ENCODE results near the gene TRMT10A. TPM values are rescaled to one million over a fixed set of nuclear protein-coding genes. Genes with fewer than 3 reads are reported as not detected.

Gene TRMT10A
- total RNA-seq, 1 experiment from 2014 or later, result 7.4 TPM

DNA sequence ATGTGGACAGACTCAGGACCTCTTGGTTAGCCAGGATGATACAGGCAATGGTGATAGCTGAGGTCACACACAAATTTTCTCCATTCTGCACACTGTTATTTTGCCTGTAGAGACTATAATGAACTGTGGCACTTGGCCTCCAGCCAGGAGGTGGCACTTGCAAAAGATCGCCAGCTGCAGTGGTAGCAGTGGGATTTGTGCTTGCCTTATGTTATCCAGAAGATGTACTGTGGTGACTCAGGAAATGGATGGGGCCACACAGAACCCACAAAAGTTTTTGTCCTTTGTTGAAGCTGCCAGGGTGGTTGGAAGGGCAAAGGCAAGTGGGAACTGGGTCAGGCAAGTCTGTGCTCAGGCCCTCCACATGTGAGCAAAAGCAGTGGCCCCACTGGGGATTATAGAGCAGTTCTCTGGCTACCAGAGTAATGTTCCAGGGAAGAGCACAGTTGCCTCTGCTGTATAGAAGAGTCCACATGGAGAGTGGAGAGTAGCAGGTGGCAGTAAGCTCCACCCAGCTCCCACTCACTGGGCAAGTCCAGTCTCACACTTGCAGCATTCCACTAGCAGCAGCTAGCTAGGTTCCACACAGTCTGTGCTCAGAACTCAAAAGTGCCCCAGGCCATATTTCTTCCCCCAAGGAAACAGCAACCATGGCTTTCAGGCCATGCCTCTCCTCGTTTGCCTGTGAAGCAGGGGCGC lies 58.9 kb downstream of the TRMT10A start:
- BruUV-seq (replicated peaks), result no TSS peak

More for the DNA sequence above, 58.9 kb downstream of the TRMT10A start:
- no peak overlapping the region for H3K9ac ChIP-seq (ENCODE audit: low read length)
- no peaks in the 10 kb centered on the region for H3K9me2 ChIP-seq (ENCODE audit: insufficient read depth)
- ChIA-PET CTCF (no interaction called here), POLR2A (no interaction called here), RAD21 (ENCODE audit: low non-redundant PET in 1 of 2, low total read pairs in 2 of 2, uncharacterized antibody in 2 of 2, unreplicated experiment in 2 of 2) (no interaction called here)
- no peaks in the 10 kb centered on the region for H3K79me2 ChIP-seq (ENCODE audit: insufficient read depth, low read length)
- H3K36me3 ChIP-seq (ENCODE audit: control insufficient read depth in 1 of 2, insufficient read depth in 2 of 2, low read length in 2 of 2), result no peaks in the 10 kb centered on the region
- no peak overlapping the region for H3K27ac ChIP-seq (ENCODE audit: low read depth, low read length)
- ATAC-seq (no peak), DNase-seq (ENCODE audit: low read depth, low spot score) (no peak)
- TF ChIP-seq SP1 (IDR thresholded peaks at IDR 0.05; ENCODE audit: low read depth) (no peak), ZFX (IDR thresholded peaks at IDR 0.05) (no peak), EGR1 (IDR thresholded peaks at IDR 0.05; ENCODE audit: low read depth) (no peak), YY1 (IDR thresholded peaks at IDR 0.05; ENCODE audit: extremely low read depth, insufficient replicate concordance, low read depth, low read length) (no peak), CEBPB (IDR thresholded peaks at IDR 0.05; ENCODE audit: low read depth) (no peak), ELF1 (IDR thresholded peaks at IDR 0.05; ENCODE audit: borderline replicate concordance, low read depth) (no peak), FOSL1 (IDR thresholded peaks at IDR 0.05; ENCODE audit: low read depth) (no peak), SRF (IDR thresholded peaks at IDR 0.05; ENCODE audit: low read depth) (no peak), EZH2phosphoT487 (IDR thresholded peaks at IDR 0.05; ENCODE audit: borderline replicate concordance) (no peak), EZH2 (IDR thresholded peaks at IDR 0.05) (no peak), POLR2AphosphoS5 (IDR thresholded peaks at IDR 0.05; ENCODE audit: low read depth, low read length) (no peak), RAD21 (IDR thresholded peaks at IDR 0.05; ENCODE audit: low read depth) (no peak)
- TF ChIP-seq, protein P1, sequence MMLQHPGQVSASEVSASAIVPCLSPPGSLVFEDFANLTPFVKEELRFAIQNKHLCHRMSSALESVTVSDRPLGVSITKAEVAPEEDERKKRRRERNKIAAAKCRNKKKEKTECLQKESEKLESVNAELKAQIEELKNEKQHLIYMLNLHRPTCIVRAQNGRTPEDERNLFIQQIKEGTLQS (IDR thresholded peaks at IDR 0.05), result no peak
- TF ChIP-seq, protein P2, sequence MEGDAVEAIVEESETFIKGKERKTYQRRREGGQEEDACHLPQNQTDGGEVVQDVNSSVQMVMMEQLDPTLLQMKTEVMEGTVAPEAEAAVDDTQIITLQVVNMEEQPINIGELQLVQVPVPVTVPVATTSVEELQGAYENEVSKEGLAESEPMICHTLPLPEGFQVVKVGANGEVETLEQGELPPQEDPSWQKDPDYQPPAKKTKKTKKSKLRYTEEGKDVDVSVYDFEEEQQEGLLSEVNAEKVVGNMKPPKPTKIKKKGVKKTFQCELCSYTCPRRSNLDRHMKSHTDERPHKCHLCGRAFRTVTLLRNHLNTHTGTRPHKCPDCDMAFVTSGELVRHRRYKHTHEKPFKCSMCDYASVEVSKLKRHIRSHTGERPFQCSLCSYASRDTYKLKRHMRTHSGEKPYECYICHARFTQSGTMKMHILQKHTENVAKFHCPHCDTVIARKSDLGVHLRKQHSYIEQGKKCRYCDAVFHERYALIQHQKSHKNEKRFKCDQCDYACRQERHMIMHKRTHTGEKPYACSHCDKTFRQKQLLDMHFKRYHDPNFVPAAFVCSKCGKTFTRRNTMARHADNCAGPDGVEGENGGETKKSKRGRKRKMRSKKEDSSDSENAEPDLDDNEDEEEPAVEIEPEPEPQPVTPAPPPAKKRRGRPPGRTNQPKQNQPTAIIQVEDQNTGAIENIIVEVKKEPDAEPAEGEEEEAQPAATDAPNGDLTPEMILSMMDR (IDR thresholded peaks at IDR 0.05 in 2 of 3, conservative IDR thresholded peaks at IDR 0.05 in 1 of 3; ENCODE audit: borderline replicate concordance in 1 of 3, insufficient read depth in 1 of 3, low read depth in 2 of 3, low read length in 2 of 3), result no peak
- TF ChIP-seq, protein P3, sequence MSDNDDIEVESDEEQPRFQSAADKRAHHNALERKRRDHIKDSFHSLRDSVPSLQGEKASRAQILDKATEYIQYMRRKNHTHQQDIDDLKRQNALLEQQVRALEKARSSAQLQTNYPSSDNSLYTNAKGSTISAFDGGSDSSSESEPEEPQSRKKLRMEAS (IDR thresholded peaks at IDR 0.05), result no peak
- TF ChIP-seq, protein P4, sequence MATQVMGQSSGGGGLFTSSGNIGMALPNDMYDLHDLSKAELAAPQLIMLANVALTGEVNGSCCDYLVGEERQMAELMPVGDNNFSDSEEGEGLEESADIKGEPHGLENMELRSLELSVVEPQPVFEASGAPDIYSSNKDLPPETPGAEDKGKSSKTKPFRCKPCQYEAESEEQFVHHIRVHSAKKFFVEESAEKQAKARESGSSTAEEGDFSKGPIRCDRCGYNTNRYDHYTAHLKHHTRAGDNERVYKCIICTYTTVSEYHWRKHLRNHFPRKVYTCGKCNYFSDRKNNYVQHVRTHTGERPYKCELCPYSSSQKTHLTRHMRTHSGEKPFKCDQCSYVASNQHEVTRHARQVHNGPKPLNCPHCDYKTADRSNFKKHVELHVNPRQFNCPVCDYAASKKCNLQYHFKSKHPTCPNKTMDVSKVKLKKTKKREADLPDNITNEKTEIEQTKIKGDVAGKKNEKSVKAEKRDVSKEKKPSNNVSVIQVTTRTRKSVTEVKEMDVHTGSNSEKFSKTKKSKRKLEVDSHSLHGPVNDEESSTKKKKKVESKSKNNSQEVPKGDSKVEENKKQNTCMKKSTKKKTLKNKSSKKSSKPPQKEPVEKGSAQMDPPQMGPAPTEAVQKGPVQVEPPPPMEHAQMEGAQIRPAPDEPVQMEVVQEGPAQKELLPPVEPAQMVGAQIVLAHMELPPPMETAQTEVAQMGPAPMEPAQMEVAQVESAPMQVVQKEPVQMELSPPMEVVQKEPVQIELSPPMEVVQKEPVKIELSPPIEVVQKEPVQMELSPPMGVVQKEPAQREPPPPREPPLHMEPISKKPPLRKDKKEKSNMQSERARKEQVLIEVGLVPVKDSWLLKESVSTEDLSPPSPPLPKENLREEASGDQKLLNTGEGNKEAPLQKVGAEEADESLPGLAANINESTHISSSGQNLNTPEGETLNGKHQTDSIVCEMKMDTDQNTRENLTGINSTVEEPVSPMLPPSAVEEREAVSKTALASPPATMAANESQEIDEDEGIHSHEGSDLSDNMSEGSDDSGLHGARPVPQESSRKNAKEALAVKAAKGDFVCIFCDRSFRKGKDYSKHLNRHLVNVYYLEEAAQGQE (IDR thresholded peaks at IDR 0.05; ENCODE audit: low read depth), result no peak
- H3K4me1 ChIP-seq (ENCODE audit: control insufficient read depth in 1 of 2, insufficient read depth in 2 of 2, low read length in 2 of 2), result peaks cover 0 to 6% of the 10 kb centered on the region in 2 experiments; a peak in 2 of 4 replicates
- no peak overlapping the region for H3K4me2 ChIP-seq (ENCODE audit: low read length)
- no peak overlapping the region for H3K4me3 ChIP-seq (replicated peaks in 1 of 2; ENCODE audit: low read depth in 1 of 2, low read length in 2 of 2)
- no peaks in the 10 kb centered on the region for H3K9me3 ChIP-seq (ENCODE audit: control insufficient read depth in 1 of 2, insufficient read depth in 1 of 2, low read depth in 1 of 2, low read length in 2 of 2)
- no peaks in the 10 kb centered on the region for H3K27me3 ChIP-seq (ENCODE audit: insufficient read depth, low read length)
- H2AFZ ChIP-seq (ENCODE audit: low read depth, low read length, poor library complexity, severe bottlenecking), result no peak overlapping the region
- intact Hi-C loops (cut with micrococcal nuclease), result no loop called here
- H4K20me1 ChIP-seq (ENCODE audit: insufficient read depth), result no peaks in the 10 kb centered on the region

Measured in HCT116 (cell line).